Esophagus squamous epithelium (tissue), 5 donors: ENCODE data around the gene TBC1D12. TPM values are rescaled to one million over a fixed set of nuclear protein-coding genes. Genes with fewer than 3 reads are reported as not detected.

Source experiments
- DNase-seq: peaks from one replicate; lab custom pipeline; 2025; lab: John Stamatoyannopoulos, UW
- H3K27ac ChIP-seq, 4 donors: fragments of 200-600 bp; sonication (generic); one replicate each; pipeline ENCODE4 v1.5.1; 2016 to 2019; ENCODE audit warnings: mild to moderate bottlenecking in 1 of 4
- H3K27me3 ChIP-seq, 4 donors: fragments of 200-600 bp; sonication (generic); 1 replicate in 3 of 4; 2 replicates in 1 of 4; pipeline versions ENCODE4 v1.5.1 to v1.6.0; 2017 to 2021; ENCODE audit warnings: antibody characterized with exemption in 1 of 4
- H3K36me3 ChIP-seq, 3 donors: fragments of 200-600 bp; sonication (generic); one replicate each; pipeline ENCODE4 v1.5.1; 2016 to 2019
- H3K4me1 ChIP-seq, 3 donors: fragments of 200-600 bp; sonication (generic); one replicate each; pipeline ENCODE4 v1.5.1; 2017 to 2019
- H3K4me3 ChIP-seq, 4 donors: fragments of 200-600 bp; sonication (generic); 1 replicate in 3 of 4; 2 replicates in 1 of 4; pipeline ENCODE4 v1.5.1; 2016 to 2019; ENCODE audit warnings: mild to moderate bottlenecking in 2 of 4, moderate library complexity in 1 of 4
- H3K9me3 ChIP-seq, 3 donors: fragments of 200-600 bp; sonication (generic); one replicate each; pipeline ENCODE4 v1.5.1; 2016 to 2019
- CTCF ChIP-seq, 6 experiments: fragments of 450-650 bp in 4 of 6; fragments of 200-600 bp in 2 of 6; sonication (generic) in 2 of 6; IDR thresholded peaks; one replicate each; pipeline ENCODE4 v1.5.1; 2016 to 2019; ENCODE audit warnings: antibody characterized with exemption in 6 of 6, mild to moderate bottlenecking in 4 of 6, moderate library complexity in 4 of 6
- POLR2A ChIP-seq, 4 donors: fragments of 450-650 bp; IDR thresholded peaks; one replicate each; pipeline ENCODE4 v1.6.1; 2017; ENCODE audit warnings: antibody characterized with exemption in 4 of 4, mild to moderate bottlenecking in 4 of 4, moderate library complexity in 3 of 4
- WGBS, 2 donors: methylation state at CpG; one replicate each; pipeline ENCODE4 v1.1.5; 2018; 5-methylcytosine and 5-hydroxymethylcytosine counted together
- intact Hi-C: fragments of 100-400 bp; cut with DNase I; formaldehyde crosslinking; loops from one replicate; pipeline ENCODE4 v1.15.0; 2022
- total RNA-seq, 4 donors: library from RNA; depleted of rRNA; stranded (reverse); fragments of >200 nt; gene quantifications; one replicate each; pipeline ENCODE4 v1.1.0, GENCODE V29; 2016
- donor health status: DM: yes; HTN: yes; CAD: no.

TBC1D12 gene
- total RNA-seq, 4 donors from 2014 or later, result 5.2 to 13.5 (median 7.0) TPM

GRCh38 chr10:94397549-94398370 is 4.6 kb upstream of the TBC1D12 start:
- Histone ChIP-seq H3K27ac (no peak overlapping the region), H3K36me3 (no peaks in the 10 kb centered on the region), H3K27me3 (no peaks in the 10 kb centered on the region), H3K4me3 (no peak overlapping the region), H3K9me3 (no peaks in the 10 kb centered on the region), H3K4me1 (peaks cover 0 to 5% (median 0%) of the 10 kb centered on the region in 3 donors)
- TF ChIP-seq CTCF (IDR thresholded peaks at IDR 0.05) (no peak), POLR2A (IDR thresholded peaks at IDR 0.05) (no peak)
- no peak for DNase-seq
- 62 to 63% methylated on average over 12 of the region's 12 CpGs for WGBS, 2 donors
- intact Hi-C loops, result no loop called here

GRCh38 chr10:94398762-94399161 is 3.6 kb upstream of the TBC1D12 start:
- H3K27me3 ChIP-seq, result no peaks in the 10 kb centered on the region
- no peaks in the 10 kb centered on the region for H3K36me3 ChIP-seq
- intact Hi-C loops, result no loop called here
- H3K4me3 ChIP-seq, result no peak overlapping the region
- H3K27ac ChIP-seq, result no peak overlapping the region
- WGBS, 2 donors, result 82 to 86% methylated on average over 4 to 6 of the region's 6 CpGs
- TF ChIP-seq CTCF (IDR thresholded peaks at IDR 0.05) (no peak), POLR2A (IDR thresholded peaks at IDR 0.05) (no peak)
- H3K4me1 ChIP-seq, result peaks cover 0 to 5% (median 0%) of the 10 kb centered on the region in 3 donors
- no peak for DNase-seq
- no peaks in the 10 kb centered on the region for H3K9me3 ChIP-seq

- WGBS, 2 donors, result no CpG with 5 or more reads among the region's 77 CpGs
- no peaks in the 10 kb centered on the region for H3K9me3 ChIP-seq
- peaks cover 7 to 23% (median 16%) of the 10 kb centered on the region in 3 donors for H3K4me1 ChIP-seq
- no peak for DNase-seq
- no peaks in the 10 kb centered on the region for H3K36me3 ChIP-seq
- intact Hi-C loops, result no loop called here
- no peaks in the 10 kb centered on the region for H3K27me3 ChIP-seq
- peak overlapping the region; percentile 90 to 97 (median 94) for H3K27ac ChIP-seq
- H3K4me3 ChIP-seq, result peak overlapping the region; percentile 83 to 97 (median 92)
- no peak for TF ChIP-seq CTCF (IDR thresholded peaks at IDR 0.05)
- no peak for TF ChIP-seq POLR2A (IDR thresholded peaks at IDR 0.05)
Measured at GRCh38 chr10:94402843-94403379, 570 bp downstream of the TBC1D12 start.

GRCh38 chr10:94403380-94404213 is 1.3 kb downstream of the TBC1D12 start:
- 0 to 1% methylated on average over 8 to 9 of the region's 51 CpGs for WGBS, 2 donors
- DNase-seq, result peak; percentile 26

More at GRCh38 chr10:94403380-94404213, 1.3 kb downstream of the TBC1D12 start:
- peak overlapping the region; percentile 83 to 97 (median 92) for H3K4me3 ChIP-seq
- peak in 2 of 4 donors; percentile 51 to 54 for TF ChIP-seq POLR2A (IDR thresholded peaks at IDR 0.05)
- TF ChIP-seq CTCF (IDR thresholded peaks at IDR 0.05), result no peak
- H3K27ac ChIP-seq, result peak overlapping the region; percentile 90 to 97 (median 94)
- H3K27me3 ChIP-seq, result no peaks in the 10 kb centered on the region
- intact Hi-C loops, result no loop called here
- no peaks in the 10 kb centered on the region for H3K36me3 ChIP-seq
- H3K9me3 ChIP-seq, result no peaks in the 10 kb centered on the region
- H3K4me1 ChIP-seq, result peaks cover 7 to 23% (median 16%) of the 10 kb centered on the region in 3 donors
